IPS-18a (cell line): ENCODE data around the gene CNTRL.
"Not testable (repeated sequence)": the region's sequence is repeated elsewhere in the genome, so short reads cannot be mapped to it uniquely, and the experiment has no call there.

ENCODE experiments used
- H3K27ac ChIP-seq: one replicate; pipeline ENCODE4 v1.5.1; 2013; ENCODE audit warnings: low read length
- H3K27me3 ChIP-seq: one replicate; pipeline ENCODE4 v1.6.1; 2013; ENCODE audit warnings: mild to moderate bottlenecking, low read length; ENCODE audit not compliant: control insufficient read depth, insufficient read depth
- H3K36me3 ChIP-seq: one replicate; pipeline ENCODE4 v1.6.1; 2013; ENCODE audit warnings: low read depth, low read length; ENCODE audit not compliant: control insufficient read depth
- H3K4me1 ChIP-seq: one replicate; pipeline ENCODE4 v1.6.1; 2013; ENCODE audit warnings: low read depth, low read length; ENCODE audit not compliant: control insufficient read depth
- H3K4me3 ChIP-seq: one replicate; pipeline ENCODE4 v1.5.1; 2013; ENCODE audit warnings: low read length
- H3K9ac ChIP-seq: one replicate; pipeline ENCODE4 v1.6.1; 2013; ENCODE audit warnings: mild to moderate bottlenecking, low read length, moderate library complexity
- H3K9me3 ChIP-seq: one replicate; pipeline ENCODE4 v1.6.1; 2013; ENCODE audit warnings: low read depth, low read length; ENCODE audit not compliant: control insufficient read depth

The CNTRL gene

DNA sequence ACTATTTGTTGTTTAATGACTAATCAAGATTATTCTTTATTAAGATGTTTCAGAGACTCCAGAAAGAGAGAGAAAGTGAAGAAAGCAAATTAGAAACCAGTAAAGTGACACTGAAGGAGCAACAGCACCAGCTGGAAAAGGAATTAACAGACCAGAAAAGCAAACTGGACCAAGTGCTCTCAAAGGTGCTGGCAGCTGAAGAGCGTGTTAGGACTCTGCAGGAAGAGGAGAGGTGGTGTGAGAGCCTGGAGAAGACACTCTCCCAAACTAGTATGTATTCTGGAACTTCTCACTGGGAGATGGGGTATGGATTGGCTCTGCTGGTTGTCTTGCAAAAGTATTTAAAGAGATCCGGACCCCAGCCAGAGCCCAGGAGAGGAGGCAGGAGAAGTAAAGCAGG lies 93.3 kb downstream of the CNTRL start:
- Histone ChIP-seq H3K27ac (no peak overlapping the region), H3K4me3 (no peak overlapping the region), H3K36me3 (peaks cover 1% of the 10 kb centered on the region), H3K4me1 (no peaks in the 10 kb centered on the region), H3K27me3 (no peaks in the 10 kb centered on the region), H3K9ac (no peak overlapping the region), H3K9me3 (no peaks in the 10 kb centered on the region)

GRCh38 chr9:121169094-121169601 lies 94.4 kb downstream of the CNTRL start:
- Histone ChIP-seq H3K9me3 (no peaks in the 10 kb centered on the region), H3K27me3 (no peaks in the 10 kb centered on the region), H3K27ac (no peak overlapping the region), H3K4me3 (no peak overlapping the region), H3K9ac (no peak overlapping the region), H3K4me1 (no peaks in the 10 kb centered on the region), H3K36me3 (peaks cover 11% of the 10 kb centered on the region)

DNA sequence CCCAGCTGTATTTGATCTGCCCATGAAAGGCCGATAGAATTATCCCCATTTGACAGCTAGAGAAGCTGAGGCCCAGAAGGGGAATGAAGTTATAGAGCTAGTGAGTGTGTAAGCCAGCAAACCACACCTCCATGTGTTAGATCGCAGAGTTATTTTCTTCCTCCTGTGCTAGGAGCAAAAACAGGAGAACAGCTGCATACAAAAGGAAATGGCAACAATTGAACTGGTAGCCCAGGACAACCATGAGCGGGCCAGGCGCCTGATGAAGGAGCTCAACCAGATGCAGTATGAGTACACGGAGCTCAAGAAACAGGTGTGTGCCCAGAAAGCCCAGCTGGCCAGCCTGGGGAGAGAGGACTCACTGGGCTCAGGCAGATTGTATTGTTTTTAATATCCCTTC lies 96.5 kb downstream of the CNTRL start:
- Histone ChIP-seq H3K9ac (no peak overlapping the region), H3K27ac (no peak overlapping the region), H3K4me3 (no peak overlapping the region)

DNA sequence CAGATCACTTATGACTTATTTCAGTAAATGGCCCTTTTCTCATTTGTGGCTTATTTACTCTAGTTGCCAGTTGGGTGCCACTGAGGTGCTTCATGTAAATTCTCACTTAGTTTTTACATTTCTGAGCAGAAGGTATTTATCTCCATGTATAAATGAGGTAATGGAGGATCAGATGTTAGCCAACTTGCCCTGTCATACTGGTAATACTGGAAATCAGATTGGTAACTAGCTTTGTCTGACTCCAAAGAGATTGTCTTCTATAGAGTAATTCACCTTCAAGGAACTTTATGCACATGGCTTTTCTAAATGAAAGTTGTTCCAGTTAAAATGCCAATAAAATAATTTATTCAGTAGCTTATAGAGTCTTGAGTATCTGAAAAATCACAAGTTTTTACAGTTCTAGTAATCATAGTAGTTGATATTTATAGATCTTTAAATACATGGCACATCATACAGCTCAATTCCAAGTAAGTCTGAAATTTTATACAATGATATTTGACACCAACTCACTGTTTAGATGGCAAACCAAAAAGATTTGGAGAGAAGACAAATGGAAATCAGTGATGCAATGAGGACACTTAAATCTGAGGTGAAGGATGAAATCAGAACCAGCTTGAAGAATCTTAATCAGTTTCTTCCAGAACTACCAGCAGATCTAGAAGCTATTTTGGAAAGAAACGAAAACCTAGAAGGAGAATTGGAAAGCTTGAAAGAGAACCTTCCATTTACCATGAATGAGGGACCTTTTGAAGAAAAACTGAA lies 98.2 kb downstream of the CNTRL start:
- Histone ChIP-seq H3K27me3 (no peaks in the 10 kb centered on the region), H3K36me3 (peaks cover 11% of the 10 kb centered on the region), H3K9me3 (no peaks in the 10 kb centered on the region), H3K9ac (no peak overlapping the region), H3K27ac (no peak overlapping the region), H3K4me3 (no peak overlapping the region), H3K4me1 (no peaks in the 10 kb centered on the region)

More for the DNA sequence above, 96.5 kb downstream of the CNTRL start:
- no peaks in the 10 kb centered on the region for H3K4me1 ChIP-seq
- H3K9me3 ChIP-seq: no peaks in the 10 kb centered on the region
- no peaks in the 10 kb centered on the region for H3K27me3 ChIP-seq
- H3K36me3 ChIP-seq: peaks cover 11% of the 10 kb centered on the region

GRCh38 chr9:121173501-121173900 lies 98.7 kb downstream of the CNTRL start:
- H3K36me3 ChIP-seq: peaks cover 11% of the 10 kb centered on the region
- no peaks in the 10 kb centered on the region for H3K4me1 ChIP-seq
- H3K4me3 ChIP-seq: no peak overlapping the region

DNA sequence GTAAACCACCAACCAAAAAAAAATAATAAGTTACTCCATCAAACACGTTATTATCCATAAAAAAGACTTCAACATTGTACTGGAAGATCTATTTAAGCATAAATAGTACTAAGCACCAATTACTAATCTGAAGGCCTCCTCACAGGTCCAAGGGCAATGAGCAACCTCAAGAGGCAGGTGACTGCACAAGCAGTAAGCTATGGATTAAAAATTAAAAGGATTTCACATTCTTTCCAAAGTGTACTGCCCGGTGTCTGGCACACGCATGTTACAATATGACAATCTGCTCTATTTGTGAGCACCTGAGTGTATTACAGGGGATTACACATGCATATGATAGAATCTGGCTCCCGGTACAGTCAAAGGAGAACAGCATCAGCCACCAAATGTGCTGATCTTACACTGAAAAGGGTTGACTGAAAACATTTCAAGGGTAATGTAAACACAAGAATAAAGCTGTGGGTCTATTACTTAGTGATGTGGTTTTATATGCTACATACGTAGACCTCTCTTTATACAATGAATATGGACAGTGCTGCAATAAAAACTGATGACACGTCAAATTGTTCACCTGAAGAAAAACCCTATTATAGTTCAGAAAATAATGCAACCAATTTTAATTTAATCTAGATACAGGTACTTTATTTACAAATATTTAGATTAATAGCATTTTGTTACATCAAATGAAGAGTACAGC lies 104.1 kb downstream of the CNTRL start:
- Histone ChIP-seq H3K27me3 (no peaks in the 10 kb centered on the region), H3K36me3 (peaks cover 32% of the 10 kb centered on the region)

More at GRCh38 chr9:121173501-121173900, 98.7 kb downstream of the CNTRL start:
- no peaks in the 10 kb centered on the region for H3K27me3 ChIP-seq
- no peak overlapping the region for H3K9ac ChIP-seq
- no peaks in the 10 kb centered on the region for H3K9me3 ChIP-seq
- H3K27ac ChIP-seq: no peak overlapping the region

DNA sequence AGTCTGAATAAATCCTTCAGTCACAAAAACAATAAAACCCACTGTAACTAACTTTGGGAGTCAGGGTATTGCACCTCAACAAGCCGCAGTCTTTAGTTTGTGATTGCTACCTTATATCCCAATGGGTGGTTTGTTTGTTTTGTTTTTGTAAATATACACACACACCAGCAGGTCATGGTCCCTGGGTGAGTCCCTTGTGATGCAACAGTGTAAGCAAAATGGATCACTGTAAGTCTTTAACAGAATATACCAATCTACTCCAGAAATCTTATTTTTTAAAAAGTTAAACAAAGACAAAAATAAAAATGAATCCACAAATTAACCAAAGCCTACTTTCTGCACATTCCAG lies 104.6 kb downstream of the CNTRL start:
- not testable (repeated sequence) for H3K27me3 ChIP-seq, H3K27ac ChIP-seq, H3K9ac ChIP-seq, H3K4me3 ChIP-seq, H3K9me3 ChIP-seq, H3K4me1 ChIP-seq
- peaks cover 30% of the 10 kb centered on the region for H3K36me3 ChIP-seq

More for the DNA sequence above, 104.1 kb downstream of the CNTRL start:
- no peak overlapping the region for H3K4me3 ChIP-seq
- H3K9me3 ChIP-seq: no peaks in the 10 kb centered on the region
- no peak overlapping the region for H3K27ac ChIP-seq
- H3K4me1 ChIP-seq: no peaks in the 10 kb centered on the region
- H3K9ac ChIP-seq: no peak overlapping the region

- H3K4me1 ChIP-seq: no peaks in the 10 kb centered on the region
- no peaks in the 10 kb centered on the region for H3K9me3 ChIP-seq
- peaks cover 30% of the 10 kb centered on the region for H3K36me3 ChIP-seq
- H3K4me3 ChIP-seq: no peak overlapping the region
- no peaks in the 10 kb centered on the region for H3K27me3 ChIP-seq
- no peak overlapping the region for H3K9ac ChIP-seq
- H3K27ac ChIP-seq: no peak overlapping the region
These were observed 105.4 kb downstream of the CNTRL start for GRCh38 chr9:121179930-121180681.

- Histone ChIP-seq H3K4me3 (no peak overlapping the region), H3K27ac (no peak overlapping the region), H3K36me3 (peaks cover 41% of the 10 kb centered on the region), H3K4me1 (no peaks in the 10 kb centered on the region), H3K9me3 (no peaks in the 10 kb centered on the region), H3K9ac (no peak overlapping the region), H3K27me3 (no peaks in the 10 kb centered on the region)
These were observed 107.5 kb downstream of the CNTRL start for GRCh38 chr9:121182101-121182836.

GRCh38 chr9:121182989-121183388 lies 108.2 kb downstream of the CNTRL start:
- Histone ChIP-seq H3K4me1 (no peaks in the 10 kb centered on the region), H3K36me3 (peaks cover 41% of the 10 kb centered on the region), H3K27ac (no peak overlapping the region), H3K4me3 (no peak overlapping the region), H3K9me3 (no peaks in the 10 kb centered on the region), H3K27me3 (no peaks in the 10 kb centered on the region), H3K9ac (no peak overlapping the region)
